Measurements from ENCODE around the gene NOS1AP.

DNA sequence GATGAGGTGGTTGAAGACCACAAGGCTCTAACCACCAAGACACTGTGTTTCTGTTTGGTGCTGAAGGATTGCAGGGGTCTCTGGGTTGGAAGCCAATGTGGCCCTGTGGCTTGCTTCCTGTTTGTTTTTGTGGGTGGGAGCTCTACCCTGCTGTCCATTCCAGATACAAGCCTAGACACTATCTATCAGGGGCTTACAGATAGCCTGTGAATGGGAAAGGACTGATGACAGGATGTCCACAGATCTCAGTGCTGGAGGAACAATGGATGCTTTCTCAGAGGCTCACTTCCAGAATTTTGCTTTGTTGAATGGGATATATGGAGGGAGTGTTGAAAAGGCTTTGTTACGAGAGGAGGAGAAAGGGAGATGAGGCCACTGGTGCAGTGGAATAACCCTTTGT lies 69.7 kb downstream of the NOS1AP start:
- TF ChIP-seq FOXA1 (IDR thresholded peaks at IDR 0.05) (no peak), HDGF (IDR thresholded peaks at IDR 0.05; ENCODE audit: borderline replicate concordance) (no peak), TARDBP (IDR thresholded peaks at IDR 0.05) (no peak)
